HEK293 (cell line): ENCODE measurements around the gene RIPK1.
"Not testable (repeated sequence)": the region's sequence is repeated elsewhere in the genome, so short reads cannot be mapped to it uniquely, and the experiment has no call there.

ENCODE experiments used
- CTCF ChIA-PET: fragments of 350-600 bp; formaldehyde crosslinking; extraction: SDS; loops from one replicate; lab custom pipeline; 2021; ENCODE audit warnings: antibody characterized with exemption; lab: Yijun Ruan, JAX
- POLR2A ChIA-PET: fragments of 300-600 bp; formaldehyde crosslinking; extraction: SDS; loops from one replicate; lab custom pipeline; 2020; ENCODE audit warnings: antibody characterized with exemption, inconsistent platforms; lab: Yijun Ruan, JAX
- H3K27ac ChIP-seq: fragments of 200-500 bp; sonication (Bioruptor generic); 2 replicates; pipeline ENCODE4 v1.5.1; 2014; ENCODE audit warnings: low read depth, low read length, control low read depth, inconsistent platforms; ENCODE audit errors: extremely low read depth
- H3K36me3 ChIP-seq, 2 experiments: fragments of 200-500 bp in 1 of 2; sonication (Bioruptor generic) in 1 of 2; 1 replicate in 1 of 2; 2 replicates in 1 of 2; pipeline ENCODE4 v1.5.1; 2014 to 2017; ENCODE audit warnings: inconsistent platforms in 2 of 2, low read length in 2 of 2; ENCODE audit not compliant: control insufficient read depth in 2 of 2, insufficient read depth in 1 of 2
- H3K4me1 ChIP-seq: fragments of 200-500 bp; sonication (Bioruptor generic); 2 replicates; pipeline ENCODE4 v1.5.1; 2014; ENCODE audit warnings: mild to moderate bottlenecking, low read length, inconsistent platforms; ENCODE audit not compliant: control insufficient read depth, insufficient read depth
- H3K4me3 ChIP-seq: 2 replicates; pipeline ENCODE4 v1.5.1; 2011; ENCODE audit warnings: low read depth, mild to moderate bottlenecking, control low read depth, low read length, moderate library complexity
- H3K9me3 ChIP-seq: fragments of 200-500 bp; sonication (Bioruptor generic); 2 replicates; pipeline ENCODE4 v1.5.1; 2014; ENCODE audit warnings: low read depth, low read length, inconsistent platforms; ENCODE audit not compliant: control insufficient read depth, insufficient read depth
- BCL11A ChIP-seq: fragments of 450-650 bp; formaldehyde crosslinking; IDR thresholded peaks from 2 replicates; pipeline ENCODE4 v1.5.1; 2016; ENCODE audit warnings: low read depth, missing biosample characterization, missing genetic modification characterization
- EGR2 ChIP-seq: fragments of 450-650 bp; formaldehyde crosslinking; IDR thresholded peaks from 2 replicates; pipeline ENCODE4 v1.5.1; 2016; ENCODE audit warnings: low read depth, missing biosample characterization, missing genetic modification characterization
- GLIS1 ChIP-seq: fragments of 450-650 bp; formaldehyde crosslinking; IDR thresholded peaks from 2 replicates; pipeline ENCODE4 v1.5.1; 2016; ENCODE audit warnings: missing biosample characterization, missing genetic modification characterization
- GLIS2 ChIP-seq: fragments of 450-650 bp; formaldehyde crosslinking; IDR thresholded peaks from 2 replicates; pipeline ENCODE4 v1.5.1; 2016; ENCODE audit warnings: missing biosample characterization, missing genetic modification characterization
- KLF1 ChIP-seq: fragments of 450-650 bp; formaldehyde crosslinking; IDR thresholded peaks from 2 replicates; pipeline ENCODE4 v1.5.1; 2016; ENCODE audit warnings: missing biosample characterization, missing genetic modification characterization
- KLF8 ChIP-seq: fragments of 450-650 bp; formaldehyde crosslinking; IDR thresholded peaks from 2 replicates; pipeline ENCODE4 v1.5.1; 2016; ENCODE audit warnings: missing biosample characterization, missing genetic modification characterization
- SP2 ChIP-seq: fragments of 450-650 bp; formaldehyde crosslinking; IDR thresholded peaks from 2 replicates; pipeline ENCODE4 v1.5.1; 2016; ENCODE audit warnings: missing biosample characterization, missing genetic modification characterization
- ZBTB20 ChIP-seq: fragments of 450-650 bp; formaldehyde crosslinking; IDR thresholded peaks from 2 replicates; pipeline ENCODE4 v1.5.1; 2016; ENCODE audit warnings: missing biosample characterization, missing genetic modification characterization
- ZBTB21 ChIP-seq: fragments of 450-650 bp; formaldehyde crosslinking; IDR thresholded peaks from 2 replicates; pipeline ENCODE4 v1.5.1; 2017; ENCODE audit warnings: missing biosample characterization, missing genetic modification characterization
- ZBTB48 ChIP-seq: fragments of 450-650 bp; formaldehyde crosslinking; IDR thresholded peaks from 2 replicates; pipeline ENCODE4 v1.5.1; 2016; ENCODE audit warnings: missing biosample characterization, missing genetic modification characterization
- ZBTB8A ChIP-seq: fragments of 450-650 bp; formaldehyde crosslinking; IDR thresholded peaks from 2 replicates; pipeline ENCODE4 v1.5.1; 2016; ENCODE audit warnings: missing biosample characterization, missing genetic modification characterization
- ZFHX2 ChIP-seq: fragments of 450-650 bp; formaldehyde crosslinking; conservative IDR thresholded peaks from 2 replicates; pipeline ENCODE4 v1.5.1; 2016; ENCODE audit warnings: missing biosample characterization, missing genetic modification characterization
- ZIC2 ChIP-seq: fragments of 450-650 bp; formaldehyde crosslinking; IDR thresholded peaks from 2 replicates; pipeline ENCODE4 v1.5.1; 2016; ENCODE audit warnings: missing biosample characterization, missing genetic modification characterization
- ZNF266 ChIP-seq: fragments of 450-650 bp; formaldehyde crosslinking; IDR thresholded peaks from 2 replicates; pipeline ENCODE4 v1.5.1; 2016; ENCODE audit warnings: missing biosample characterization, missing genetic modification characterization, low read depth
- ZNF335 ChIP-seq: fragments of 450-650 bp; formaldehyde crosslinking; conservative IDR thresholded peaks from 2 replicates; pipeline ENCODE4 v1.5.1; 2016; ENCODE audit warnings: missing biosample characterization, missing genetic modification characterization
- ZNF394 ChIP-seq: fragments of 450-650 bp; formaldehyde crosslinking; IDR thresholded peaks from 2 replicates; pipeline ENCODE4 v1.5.1; 2016; ENCODE audit warnings: missing biosample characterization, missing genetic modification characterization, mild to moderate bottlenecking, moderate library complexity, borderline replicate concordance
- ZNF423 ChIP-seq: fragments of 450-650 bp; formaldehyde crosslinking; IDR thresholded peaks from 2 replicates; pipeline ENCODE4 v1.5.1; 2016; ENCODE audit warnings: missing biosample characterization, missing genetic modification characterization
- ZNF600 ChIP-seq: fragments of 450-650 bp; formaldehyde crosslinking; IDR thresholded peaks from 2 replicates; pipeline ENCODE4 v1.5.1; 2016; ENCODE audit warnings: missing biosample characterization, missing genetic modification characterization
- TF ChIP-seq, protein P1 (sequence below): fragments of 450-650 bp; formaldehyde crosslinking; IDR thresholded peaks from 2 replicates; pipeline ENCODE4 v1.5.1; 2016; ENCODE audit warnings: missing biosample characterization, missing genetic modification characterization
- TF ChIP-seq, protein P2 (sequence below): fragments of 450-650 bp; formaldehyde crosslinking; IDR thresholded peaks from 2 replicates; pipeline ENCODE4 v1.5.1; 2016; ENCODE audit warnings: missing biosample characterization, missing genetic modification characterization
- TF ChIP-seq, protein P3 (sequence below): fragments of 450-650 bp; formaldehyde crosslinking; IDR thresholded peaks from 2 replicates; pipeline ENCODE4 v1.5.1; 2016; ENCODE audit warnings: missing biosample characterization, missing genetic modification characterization
- TF ChIP-seq, protein P4 (sequence below): fragments of 450-650 bp; formaldehyde crosslinking; IDR thresholded peaks from 2 replicates; pipeline ENCODE4 v1.5.1; 2017; ENCODE audit warnings: missing biosample characterization, missing genetic modification characterization
- TF ChIP-seq, protein P5 (sequence below): fragments of 450-650 bp; IDR thresholded peaks from 2 replicates; pipeline ENCODE4 v1.5.1; 2018; ENCODE audit warnings: missing biosample characterization, mild to moderate bottlenecking, missing genetic modification characterization

Gene RIPK1

DNA sequence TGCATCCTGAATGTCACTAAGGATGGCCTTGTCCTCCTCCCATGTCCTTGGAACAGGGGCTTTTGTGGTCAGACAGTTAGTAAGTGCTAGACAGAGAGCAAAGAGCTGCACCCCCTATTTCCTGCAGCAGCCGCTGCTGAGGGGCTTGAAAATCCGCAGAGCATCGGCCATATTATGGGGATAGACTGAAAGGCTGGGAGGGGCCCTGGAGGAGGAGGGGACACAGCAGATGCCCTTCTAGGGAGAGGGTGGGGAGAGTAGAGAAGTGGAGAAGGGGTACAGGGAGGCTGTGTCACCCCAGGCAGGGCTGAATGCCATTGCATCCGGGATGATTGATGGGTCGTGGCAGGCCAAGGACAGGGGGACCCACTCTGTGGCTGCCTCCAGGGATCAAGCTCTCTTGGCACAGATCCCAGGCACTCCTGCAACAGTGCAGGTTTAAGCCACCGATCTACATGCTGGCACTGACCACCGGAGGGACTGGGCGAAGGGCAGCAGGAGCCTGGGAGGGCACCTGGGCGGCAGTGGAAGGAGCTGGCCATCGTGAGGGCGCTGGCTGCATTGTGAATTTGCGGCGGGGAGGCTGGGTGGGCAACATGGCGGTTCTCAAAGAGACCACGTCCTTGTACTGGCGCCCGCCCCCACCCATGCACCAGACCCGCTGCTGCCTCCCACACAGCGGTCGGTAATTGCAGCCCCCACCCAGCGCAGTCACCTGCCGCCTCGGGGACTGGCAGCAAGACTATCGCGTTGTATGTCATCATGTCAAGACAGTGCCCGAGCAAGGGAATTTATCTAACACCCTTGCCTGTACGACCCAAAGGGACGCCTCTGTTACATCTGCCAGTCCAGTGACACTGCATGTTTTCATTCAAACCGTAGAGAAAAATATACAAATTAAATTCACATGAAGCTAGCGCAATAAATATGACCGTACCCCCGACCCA lies 88.2 kb downstream of the RIPK1 start:
- peak overlapping the region; percentile 71 for H3K4me3 ChIP-seq
- POLR2A ChIA-PET, result interaction anchor here (0.7 to 1.9 kb wide), 21 partner anchors 8 to 105 kb away, joined by 3 to 25 read pairs (median 4); partner anchors contain the start of genes BPHL, PSMG4 and TUBB2B
- peak; percentile 8; the same call in 1 of the 2 replicates for TF ChIP-seq ZBTB21 (tag by site-specific recombination)
- peak; percentile 43; the same call in 1 of the 2 replicates for TF ChIP-seq GLIS2 (tag by site-specific recombination)
- TF ChIP-seq, protein P1, sequence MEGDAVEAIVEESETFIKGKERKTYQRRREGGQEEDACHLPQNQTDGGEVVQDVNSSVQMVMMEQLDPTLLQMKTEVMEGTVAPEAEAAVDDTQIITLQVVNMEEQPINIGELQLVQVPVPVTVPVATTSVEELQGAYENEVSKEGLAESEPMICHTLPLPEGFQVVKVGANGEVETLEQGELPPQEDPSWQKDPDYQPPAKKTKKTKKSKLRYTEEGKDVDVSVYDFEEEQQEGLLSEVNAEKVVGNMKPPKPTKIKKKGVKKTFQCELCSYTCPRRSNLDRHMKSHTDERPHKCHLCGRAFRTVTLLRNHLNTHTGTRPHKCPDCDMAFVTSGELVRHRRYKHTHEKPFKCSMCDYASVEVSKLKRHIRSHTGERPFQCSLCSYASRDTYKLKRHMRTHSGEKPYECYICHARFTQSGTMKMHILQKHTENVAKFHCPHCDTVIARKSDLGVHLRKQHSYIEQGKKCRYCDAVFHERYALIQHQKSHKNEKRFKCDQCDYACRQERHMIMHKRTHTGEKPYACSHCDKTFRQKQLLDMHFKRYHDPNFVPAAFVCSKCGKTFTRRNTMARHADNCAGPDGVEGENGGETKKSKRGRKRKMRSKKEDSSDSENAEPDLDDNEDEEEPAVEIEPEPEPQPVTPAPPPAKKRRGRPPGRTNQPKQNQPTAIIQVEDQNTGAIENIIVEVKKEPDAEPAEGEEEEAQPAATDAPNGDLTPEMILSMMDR (tag by site-specific recombination), result peak; percentile 68
- TF ChIP-seq, protein P2, sequence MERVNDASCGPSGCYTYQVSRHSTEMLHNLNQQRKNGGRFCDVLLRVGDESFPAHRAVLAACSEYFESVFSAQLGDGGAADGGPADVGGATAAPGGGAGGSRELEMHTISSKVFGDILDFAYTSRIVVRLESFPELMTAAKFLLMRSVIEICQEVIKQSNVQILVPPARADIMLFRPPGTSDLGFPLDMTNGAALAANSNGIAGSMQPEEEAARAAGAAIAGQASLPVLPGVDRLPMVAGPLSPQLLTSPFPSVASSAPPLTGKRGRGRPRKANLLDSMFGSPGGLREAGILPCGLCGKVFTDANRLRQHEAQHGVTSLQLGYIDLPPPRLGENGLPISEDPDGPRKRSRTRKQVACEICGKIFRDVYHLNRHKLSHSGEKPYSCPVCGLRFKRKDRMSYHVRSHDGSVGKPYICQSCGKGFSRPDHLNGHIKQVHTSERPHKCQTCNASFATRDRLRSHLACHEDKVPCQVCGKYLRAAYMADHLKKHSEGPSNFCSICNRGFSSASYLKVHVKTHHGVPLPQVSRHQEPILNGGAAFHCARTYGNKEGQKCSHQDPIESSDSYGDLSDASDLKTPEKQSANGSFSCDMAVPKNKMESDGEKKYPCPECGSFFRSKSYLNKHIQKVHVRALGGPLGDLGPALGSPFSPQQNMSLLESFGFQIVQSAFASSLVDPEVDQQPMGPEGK (tag by site-specific recombination), result peak; percentile 62
- 0 out of 2 replicates have a peak, but pooled peaks have one; percentile 5 for TF ChIP-seq ZNF266 (tag by site-specific recombination)
- TF ChIP-seq KLF8, result peak; percentile 40; the same call in 1 of the 2 replicates
- TF ChIP-seq, protein P3, sequence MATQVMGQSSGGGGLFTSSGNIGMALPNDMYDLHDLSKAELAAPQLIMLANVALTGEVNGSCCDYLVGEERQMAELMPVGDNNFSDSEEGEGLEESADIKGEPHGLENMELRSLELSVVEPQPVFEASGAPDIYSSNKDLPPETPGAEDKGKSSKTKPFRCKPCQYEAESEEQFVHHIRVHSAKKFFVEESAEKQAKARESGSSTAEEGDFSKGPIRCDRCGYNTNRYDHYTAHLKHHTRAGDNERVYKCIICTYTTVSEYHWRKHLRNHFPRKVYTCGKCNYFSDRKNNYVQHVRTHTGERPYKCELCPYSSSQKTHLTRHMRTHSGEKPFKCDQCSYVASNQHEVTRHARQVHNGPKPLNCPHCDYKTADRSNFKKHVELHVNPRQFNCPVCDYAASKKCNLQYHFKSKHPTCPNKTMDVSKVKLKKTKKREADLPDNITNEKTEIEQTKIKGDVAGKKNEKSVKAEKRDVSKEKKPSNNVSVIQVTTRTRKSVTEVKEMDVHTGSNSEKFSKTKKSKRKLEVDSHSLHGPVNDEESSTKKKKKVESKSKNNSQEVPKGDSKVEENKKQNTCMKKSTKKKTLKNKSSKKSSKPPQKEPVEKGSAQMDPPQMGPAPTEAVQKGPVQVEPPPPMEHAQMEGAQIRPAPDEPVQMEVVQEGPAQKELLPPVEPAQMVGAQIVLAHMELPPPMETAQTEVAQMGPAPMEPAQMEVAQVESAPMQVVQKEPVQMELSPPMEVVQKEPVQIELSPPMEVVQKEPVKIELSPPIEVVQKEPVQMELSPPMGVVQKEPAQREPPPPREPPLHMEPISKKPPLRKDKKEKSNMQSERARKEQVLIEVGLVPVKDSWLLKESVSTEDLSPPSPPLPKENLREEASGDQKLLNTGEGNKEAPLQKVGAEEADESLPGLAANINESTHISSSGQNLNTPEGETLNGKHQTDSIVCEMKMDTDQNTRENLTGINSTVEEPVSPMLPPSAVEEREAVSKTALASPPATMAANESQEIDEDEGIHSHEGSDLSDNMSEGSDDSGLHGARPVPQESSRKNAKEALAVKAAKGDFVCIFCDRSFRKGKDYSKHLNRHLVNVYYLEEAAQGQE (tag by site-specific recombination), result peak; percentile 83
- TF ChIP-seq ZNF394 (tag by site-specific recombination), result peak; percentile 36; the same call in 1 of the 2 replicates
- peak; percentile 59 for TF ChIP-seq ZIC2 (tag by site-specific recombination)
- TF ChIP-seq, protein P4, sequence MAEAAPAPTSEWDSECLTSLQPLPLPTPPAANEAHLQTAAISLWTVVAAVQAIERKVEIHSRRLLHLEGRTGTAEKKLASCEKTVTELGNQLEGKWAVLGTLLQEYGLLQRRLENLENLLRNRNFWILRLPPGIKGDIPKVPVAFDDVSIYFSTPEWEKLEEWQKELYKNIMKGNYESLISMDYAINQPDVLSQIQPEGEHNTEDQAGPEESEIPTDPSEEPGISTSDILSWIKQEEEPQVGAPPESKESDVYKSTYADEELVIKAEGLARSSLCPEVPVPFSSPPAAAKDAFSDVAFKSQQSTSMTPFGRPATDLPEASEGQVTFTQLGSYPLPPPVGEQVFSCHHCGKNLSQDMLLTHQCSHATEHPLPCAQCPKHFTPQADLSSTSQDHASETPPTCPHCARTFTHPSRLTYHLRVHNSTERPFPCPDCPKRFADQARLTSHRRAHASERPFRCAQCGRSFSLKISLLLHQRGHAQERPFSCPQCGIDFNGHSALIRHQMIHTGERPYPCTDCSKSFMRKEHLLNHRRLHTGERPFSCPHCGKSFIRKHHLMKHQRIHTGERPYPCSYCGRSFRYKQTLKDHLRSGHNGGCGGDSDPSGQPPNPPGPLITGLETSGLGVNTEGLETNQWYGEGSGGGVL (tag by site-specific recombination), result 0 out of 2 replicates have a peak, but pooled peaks have one; percentile 35
- TF ChIP-seq ZBTB48 (tag by site-specific recombination), result peak; percentile 87
- peak; percentile 43; the same call in 1 of the 2 replicates for TF ChIP-seq ZNF600 (tag by site-specific recombination)
- TF ChIP-seq KLF1, result peak; percentile 46; the same call in 1 of the 2 replicates
- peak; percentile 32; the same call in 1 of the 2 replicates for TF ChIP-seq ZBTB8A (tag by site-specific recombination)
- TF ChIP-seq ZNF423, result 0 out of 2 replicates have a peak, but pooled peaks have one; percentile 22
- TF ChIP-seq GLIS1 (tag by site-specific recombination), result peak; percentile 88
- 0 out of 2 replicates have a peak, but pooled peaks have one; percentile 17 for TF ChIP-seq BCL11A (tag by site-specific recombination)
- TF ChIP-seq ZBTB20, result 0 out of 2 replicates have a peak, but pooled peaks have one; percentile 10
- peak; percentile 90 for TF ChIP-seq ZFHX2 (tag by site-specific recombination)
- TF ChIP-seq SP2 (tag by site-specific recombination), result 0 out of 2 replicates have a peak, but pooled peaks have one; percentile 9
- peak; percentile 83 for TF ChIP-seq EGR2 (tag by site-specific recombination)
- TF ChIP-seq, protein P5, sequence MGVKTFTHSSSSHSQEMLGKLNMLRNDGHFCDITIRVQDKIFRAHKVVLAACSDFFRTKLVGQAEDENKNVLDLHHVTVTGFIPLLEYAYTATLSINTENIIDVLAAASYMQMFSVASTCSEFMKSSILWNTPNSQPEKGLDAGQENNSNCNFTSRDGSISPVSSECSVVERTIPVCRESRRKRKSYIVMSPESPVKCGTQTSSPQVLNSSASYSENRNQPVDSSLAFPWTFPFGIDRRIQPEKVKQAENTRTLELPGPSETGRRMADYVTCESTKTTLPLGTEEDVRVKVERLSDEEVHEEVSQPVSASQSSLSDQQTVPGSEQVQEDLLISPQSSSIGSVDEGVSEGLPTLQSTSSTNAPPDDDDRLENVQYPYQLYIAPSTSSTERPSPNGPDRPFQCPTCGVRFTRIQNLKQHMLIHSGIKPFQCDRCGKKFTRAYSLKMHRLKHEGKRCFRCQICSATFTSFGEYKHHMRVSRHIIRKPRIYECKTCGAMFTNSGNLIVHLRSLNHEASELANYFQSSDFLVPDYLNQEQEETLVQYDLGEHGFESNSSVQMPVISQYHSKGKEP (tag by site-specific recombination), result peak; percentile 51; the same call in 1 of the 2 replicates
- TF ChIP-seq ZNF335 (tag by site-specific recombination), result peak; percentile 74
- TF ChIP-seq, all 188 proteins: peak for 23; not testable (repeated sequence) for 165
- Histone ChIP-seq H3K27ac (peak overlapping the region; percentile 42; the same call in 1 of the 2 replicates), H3K36me3 (peaks cover 6 to 26% of the 10 kb centered on the region in 2 experiments)
- not testable (repeated sequence) for H3K4me1 ChIP-seq, H3K9me3 ChIP-seq
- CTCF ChIA-PET, result interaction anchor here (0.6 to 2.4 kb wide), 15 partner anchors 10 to 515 kb away, joined by 3 to 17 read pairs (median 4); no protein-coding TSS in a partner anchor
